NOMO-1 treated with dmso at 0.1 percent for 144 hours (cell line): ENCODE data around the gene CACNG1.

Source experiments
- DNase-seq: peaks from one replicate; lab custom pipeline; 2025; ENCODE audit not compliant: unreplicated experiment; lab: John Stamatoyannopoulos, UW

The CACNG1 gene

GRCh38 chr17:67044016-67044772 is at the start of gene CACNG1:
Gene CACNG1, plus strand, starts transcription at chr17:67044554. Its CDS starts 107 bp downstream, at chr17:67044661.
- no peak for DNase-seq

- DNase-seq = no peak
Observed at GRCh38 chr17:66994930-66995535, 49.3 kb upstream of the CACNG1 start.

- no peak for DNase-seq
Observed at GRCh38 chr17:66995944-66996343, 48.4 kb upstream of the CACNG1 start.

- DNase-seq = no peak
Observed at GRCh38 chr17:66996926-66997325, 47.4 kb upstream of the CACNG1 start.

GRCh38 chr17:67003231-67003630 is 41.1 kb upstream of the CACNG1 start:
- DNase-seq = no peak

- DNase-seq = no peak
Observed at GRCh38 chr17:67004181-67004580, 40.2 kb upstream of the CACNG1 start.

GRCh38 chr17:67007266-67007665 is 37.1 kb upstream of the CACNG1 start:
- DNase-seq = no peak

- no peak for DNase-seq
Observed at GRCh38 chr17:67008101-67008500, 36.3 kb upstream of the CACNG1 start.

GRCh38 chr17:67011527-67012175 is 32.7 kb upstream of the CACNG1 start:
- no peak for DNase-seq

GRCh38 chr17:67013891-67014290 is 30.5 kb upstream of the CACNG1 start:
- DNase-seq = no peak

- DNase-seq = no peak
Observed at GRCh38 chr17:67015001-67015400, 29.4 kb upstream of the CACNG1 start.

- DNase-seq = no peak
Observed at GRCh38 chr17:67016039-67016762, 28.2 kb upstream of the CACNG1 start.

- no peak for DNase-seq
Observed at GRCh38 chr17:67017910-67018309, 26.4 kb upstream of the CACNG1 start.

- no peak for DNase-seq
Observed at GRCh38 chr17:67018471-67019434, 25.6 kb upstream of the CACNG1 start.

- no peak for DNase-seq
Observed at GRCh38 chr17:67019809-67020208, 24.5 kb upstream of the CACNG1 start.

- DNase-seq = no peak
Observed at GRCh38 chr17:67020293-67020766, 24.0 kb upstream of the CACNG1 start.

- no peak for DNase-seq
Observed at GRCh38 chr17:67021196-67021595, 23.2 kb upstream of the CACNG1 start.

- no peak for DNase-seq
Observed at GRCh38 chr17:67021743-67022450, 22.5 kb upstream of the CACNG1 start.

- DNase-seq = no peak
Observed at GRCh38 chr17:67022451-67022810, 21.9 kb upstream of the CACNG1 start.

GRCh38 chr17:67024736-67025135 is 19.6 kb upstream of the CACNG1 start:
- no peak for DNase-seq
